Measurements from ENCODE around the gene HP. TPM values are rescaled to one million over a fixed set of nuclear protein-coding genes. Genes with fewer than 3 reads are reported as not detected.
"Not testable (repeated sequence)": the region's sequence is repeated elsewhere in the genome, so short reads cannot be mapped to it uniquely, and the experiment has no call there.

The HP gene
- total RNA-seq, 2 donors from 2014 or later, result 5.7 to 27.6 TPM

DNA sequence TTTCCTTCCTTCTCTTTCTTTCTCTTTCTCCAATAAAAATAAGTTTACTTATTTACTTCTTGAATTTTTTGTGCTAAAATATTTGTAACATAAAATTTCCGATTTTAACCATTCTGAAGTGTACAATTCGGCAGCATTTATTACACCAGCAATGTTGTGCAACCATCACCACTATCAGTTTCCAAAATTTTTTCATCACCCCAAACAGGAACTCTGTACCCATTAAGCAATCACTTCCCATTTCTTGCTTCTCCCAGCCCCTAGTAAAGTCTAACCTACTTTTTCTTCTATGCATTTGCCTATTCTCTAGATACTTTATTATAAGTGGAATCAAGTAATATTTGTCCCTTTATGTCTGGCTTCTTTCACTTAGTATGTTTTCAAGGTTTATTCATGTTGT is 2.5 kb upstream of the HP start:
- intact Hi-C loops (cut with DNase I), result no loop called here
- no peak overlapping the region for H3K27ac ChIP-seq

DNA sequence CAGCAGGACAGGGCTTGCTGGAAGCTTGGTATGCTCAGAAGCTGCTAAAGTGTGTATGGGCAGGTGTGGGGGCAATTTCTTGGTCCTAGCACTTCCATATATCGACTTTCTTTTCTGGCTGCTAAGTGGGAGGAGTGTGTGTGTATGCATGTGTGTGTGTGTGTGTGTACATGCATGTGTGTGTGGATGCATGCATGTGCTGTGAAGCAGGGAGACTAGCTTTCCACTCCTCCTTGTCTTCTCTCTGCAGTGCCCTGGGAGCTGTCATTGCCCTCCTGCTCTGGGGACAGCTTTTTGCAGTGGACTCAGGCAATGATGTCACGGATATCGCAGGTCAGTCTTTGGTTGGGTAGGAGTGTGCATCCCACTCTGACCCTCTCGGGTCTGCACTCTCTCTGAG is 1.6 kb downstream of the HP start:
- H3K4me1 ChIP-seq, result no peaks in the 10 kb centered on the region
- intact Hi-C loops (cut with DNase I), result no loop called here
- no peak overlapping the region for H3K27ac ChIP-seq
- no peaks in the 10 kb centered on the region for H3K9me3 ChIP-seq
- H3K9ac ChIP-seq (ENCODE audit: low read depth in 2 of 2, low read length in 2 of 2), result no peak overlapping the region
- no peaks in the 10 kb centered on the region for H3K36me3 ChIP-seq
- TF ChIP-seq, protein P1, sequence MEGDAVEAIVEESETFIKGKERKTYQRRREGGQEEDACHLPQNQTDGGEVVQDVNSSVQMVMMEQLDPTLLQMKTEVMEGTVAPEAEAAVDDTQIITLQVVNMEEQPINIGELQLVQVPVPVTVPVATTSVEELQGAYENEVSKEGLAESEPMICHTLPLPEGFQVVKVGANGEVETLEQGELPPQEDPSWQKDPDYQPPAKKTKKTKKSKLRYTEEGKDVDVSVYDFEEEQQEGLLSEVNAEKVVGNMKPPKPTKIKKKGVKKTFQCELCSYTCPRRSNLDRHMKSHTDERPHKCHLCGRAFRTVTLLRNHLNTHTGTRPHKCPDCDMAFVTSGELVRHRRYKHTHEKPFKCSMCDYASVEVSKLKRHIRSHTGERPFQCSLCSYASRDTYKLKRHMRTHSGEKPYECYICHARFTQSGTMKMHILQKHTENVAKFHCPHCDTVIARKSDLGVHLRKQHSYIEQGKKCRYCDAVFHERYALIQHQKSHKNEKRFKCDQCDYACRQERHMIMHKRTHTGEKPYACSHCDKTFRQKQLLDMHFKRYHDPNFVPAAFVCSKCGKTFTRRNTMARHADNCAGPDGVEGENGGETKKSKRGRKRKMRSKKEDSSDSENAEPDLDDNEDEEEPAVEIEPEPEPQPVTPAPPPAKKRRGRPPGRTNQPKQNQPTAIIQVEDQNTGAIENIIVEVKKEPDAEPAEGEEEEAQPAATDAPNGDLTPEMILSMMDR (IDR thresholded peaks at IDR 0.05), result no peak
- H3K27me3 ChIP-seq, result no peaks in the 10 kb centered on the region
- no peak overlapping the region for H3K4me3 ChIP-seq
- DNase-seq, result no peak

More for the DNA sequence above, 2.5 kb upstream of the HP start:
- no peak overlapping the region for H3K4me3 ChIP-seq
- DNase-seq, result no peak
- H3K9ac ChIP-seq (ENCODE audit: low read depth in 2 of 2, low read length in 2 of 2), result no peak overlapping the region
- TF ChIP-seq, protein P1 (IDR thresholded peaks at IDR 0.05), result no peak
- no peaks in the 10 kb centered on the region for H3K27me3 ChIP-seq
- no peaks in the 10 kb centered on the region for H3K9me3 ChIP-seq
- H3K36me3 ChIP-seq, result no peaks in the 10 kb centered on the region
- no peaks in the 10 kb centered on the region for H3K4me1 ChIP-seq

DNA sequence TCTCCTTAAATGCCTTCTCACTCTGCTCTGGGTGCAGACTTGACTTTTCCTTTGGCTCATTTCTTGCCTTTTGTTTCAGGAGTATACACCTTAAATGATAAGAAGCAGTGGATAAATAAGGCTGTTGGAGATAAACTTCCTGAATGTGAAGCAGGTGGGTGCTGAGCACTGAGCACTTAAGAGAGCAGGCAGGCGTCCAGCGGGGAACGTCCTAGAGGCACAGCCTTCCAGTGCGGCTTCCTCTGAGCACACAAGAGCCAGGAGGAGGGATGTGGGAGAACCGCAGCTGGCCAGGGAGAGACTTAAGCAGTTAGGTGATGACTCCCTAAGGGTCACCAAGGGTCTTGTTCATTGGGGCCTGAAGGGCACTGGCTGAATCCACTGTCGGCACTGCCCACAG is 3.0 kb downstream of the HP start:
- H3K27me3 ChIP-seq; H3K9ac ChIP-seq (ENCODE audit: low read depth in 2 of 2, low read length in 2 of 2); H3K9me3 ChIP-seq; intact Hi-C loops (cut with DNase I); DNase-seq; H3K4me1 ChIP-seq; H3K36me3 ChIP-seq; H3K4me3 ChIP-seq; H3K27ac ChIP-seq: not testable (repeated sequence)

DNA sequence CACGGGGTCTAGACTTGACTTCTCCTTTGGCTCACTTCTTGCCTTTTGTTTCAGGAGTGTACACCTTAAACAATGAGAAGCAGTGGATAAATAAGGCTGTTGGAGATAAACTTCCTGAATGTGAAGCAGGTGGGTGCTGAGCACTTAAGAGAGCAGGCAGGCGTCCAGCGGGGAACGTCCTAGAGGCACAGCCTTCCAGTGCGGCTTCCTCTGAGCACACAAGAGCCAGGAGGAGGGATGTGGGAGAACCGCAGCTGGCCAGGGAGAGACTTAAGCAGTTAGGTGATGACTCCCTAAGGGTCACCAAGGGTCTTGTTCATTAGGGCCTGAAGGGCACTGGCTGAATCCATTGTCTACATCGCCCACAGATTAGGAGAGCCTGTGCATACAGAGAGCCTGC is 4.8 kb downstream of the HP start:
- H3K4me3 ChIP-seq; H3K4me1 ChIP-seq; H3K27ac ChIP-seq; H3K36me3 ChIP-seq; H3K9me3 ChIP-seq; H3K9ac ChIP-seq (ENCODE audit: low read depth in 2 of 2, low read length in 2 of 2); DNase-seq; H3K27me3 ChIP-seq; intact Hi-C loops (cut with DNase I): not testable (repeated sequence)

DNA sequence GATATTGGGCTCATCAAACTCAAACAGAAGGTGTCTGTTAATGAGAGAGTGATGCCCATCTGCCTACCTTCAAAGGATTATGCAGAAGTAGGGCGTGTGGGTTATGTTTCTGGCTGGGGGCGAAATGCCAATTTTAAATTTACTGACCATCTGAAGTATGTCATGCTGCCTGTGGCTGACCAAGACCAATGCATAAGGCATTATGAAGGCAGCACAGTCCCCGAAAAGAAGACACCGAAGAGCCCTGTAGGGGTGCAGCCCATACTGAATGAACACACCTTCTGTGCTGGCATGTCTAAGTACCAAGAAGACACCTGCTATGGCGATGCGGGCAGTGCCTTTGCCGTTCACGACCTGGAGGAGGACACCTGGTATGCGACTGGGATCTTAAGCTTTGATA is 6.1 kb downstream of the HP start:
- no peak overlapping the region for H3K27ac ChIP-seq
- H3K27me3 ChIP-seq, result no peaks in the 10 kb centered on the region
- no peaks in the 10 kb centered on the region for H3K4me1 ChIP-seq
- intact Hi-C loops (cut with DNase I), result no loop called here
- no peaks in the 10 kb centered on the region for H3K36me3 ChIP-seq
- H3K9ac ChIP-seq (ENCODE audit: low read depth in 2 of 2, low read length in 2 of 2), result no peak overlapping the region
- H3K4me3 ChIP-seq, result no peak overlapping the region
- H3K9me3 ChIP-seq, result no peaks in the 10 kb centered on the region
- DNase-seq, result no peak
- TF ChIP-seq, protein P1 (IDR thresholded peaks at IDR 0.05), result no peak

DNA sequence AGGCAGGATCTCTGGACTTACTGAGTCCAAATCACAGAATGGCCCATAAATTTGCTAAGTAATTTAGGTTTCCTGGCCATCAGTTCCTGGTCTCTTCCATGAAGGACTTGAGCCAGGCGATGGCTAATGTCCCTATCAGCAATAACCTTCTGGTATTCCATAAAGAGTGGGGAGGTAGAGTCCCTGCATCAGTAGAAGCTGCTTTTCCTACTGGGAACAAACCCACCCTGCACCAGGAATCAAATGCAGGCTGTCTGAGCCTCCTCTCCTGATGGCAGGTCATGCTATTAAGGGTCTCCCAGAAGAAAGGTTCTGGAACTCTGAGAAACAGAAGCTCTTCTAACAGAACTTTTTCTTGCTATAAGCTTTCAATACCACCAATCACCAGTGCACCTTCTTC is 7.3 kb downstream of the HP start:
- no peaks in the 10 kb centered on the region for H3K36me3 ChIP-seq
- TF ChIP-seq, protein P1 (IDR thresholded peaks at IDR 0.05), result no peak
- H3K4me1 ChIP-seq, result no peaks in the 10 kb centered on the region
- H3K9ac ChIP-seq (ENCODE audit: low read depth in 2 of 2, low read length in 2 of 2), result no peak overlapping the region
- H3K27ac ChIP-seq, result no peak overlapping the region
- DNase-seq, result no peak
- no peaks in the 10 kb centered on the region for H3K27me3 ChIP-seq
- intact Hi-C loops (cut with DNase I), result no loop called here
- H3K4me3 ChIP-seq, result no peak overlapping the region
- H3K9me3 ChIP-seq, result no peaks in the 10 kb centered on the region

Data from colonic mucosa (tissue), 4 donors.